K562 (cell line): ENCODE results near the gene FLOT2. TPM values are rescaled to one million over a fixed set of nuclear protein-coding genes. Genes with fewer than 3 reads are reported as not detected.
A peak's percentile ranks its signal among the peaks of the same experiment; 100 is the strongest.

ENCODE experiments used
- ATF7 ChIP-seq: fragments of 450-650 bp; IDR thresholded peaks from 2 replicates; pipeline ENCODE4 v1.7.1; 2014; ENCODE audit warnings: mild to moderate bottlenecking, moderate library complexity
- CHD2 ChIP-seq: IDR thresholded peaks from 2 replicates; pipeline ENCODE4 v1.6.1; 2011; ENCODE audit warnings: low read depth, low read length
- ERF ChIP-seq: fragments of 450-650 bp; formaldehyde crosslinking; IDR thresholded peaks from 2 replicates; pipeline ENCODE4 v1.4.0; 2020; ENCODE audit warnings: mild to moderate bottlenecking, mixed read lengths
- FOXM1 ChIP-seq, 2 experiments: fragments of 450-650 bp in 1 of 2; sonication (generic) in 1 of 2; formaldehyde crosslinking in 1 of 2; IDR thresholded peaks; 2 replicates each; pipeline versions ENCODE4 v1.6.1 to v1.9.0; 2017 to 2022; ENCODE audit warnings: low read depth in 2 of 2, mild to moderate bottlenecking in 2 of 2, missing genetic modification reagents in 1 of 2, moderate library complexity in 1 of 2
- KDM5B ChIP-seq: fragments of 200-600 bp; sonication (generic); IDR thresholded peaks from 2 replicates; pipeline ENCODE4 v1.6.1; 2012; ENCODE audit warnings: low read depth, mild to moderate bottlenecking, moderate library complexity, low read length, control low read depth, inconsistent platforms; ENCODE audit not compliant: insufficient replicate concordance
- NONO ChIP-seq, 2 experiments: fragments of 200-400 bp in 1 of 2; fragments of 450-650 bp in 1 of 2; formaldehyde crosslinking in 1 of 2; IDR thresholded peaks; 2 replicates each; pipeline ENCODE4 v1.6.1; 2017; ENCODE audit warnings: low read depth in 2 of 2, mild to moderate bottlenecking in 2 of 2, moderate library complexity in 2 of 2, low read length in 1 of 2
- NR2C2 ChIP-seq, 2 experiments: fragments of 200-800 bp in 1 of 2; sonication (Bioruptor generic) in 1 of 2; sonication (generic) in 1 of 2; formaldehyde crosslinking in 1 of 2; IDR thresholded peaks; 2 replicates each; pipeline versions ENCODE4 v1.6.1 to v1.8.0; 2016 to 2022; ENCODE audit warnings: mild to moderate bottlenecking in 1 of 2, missing compliant biosample characterization in 1 of 2, missing genetic modification characterization in 1 of 2, missing genetic modification reagents in 1 of 2
- POLR2H ChIP-seq: IDR thresholded peaks from 2 replicates; pipeline ENCODE4 v1.6.1; 2016; ENCODE audit warnings: missing genetic modification characterization, low read depth, mild to moderate bottlenecking, control low read depth, missing compliant biosample characterization, moderate library complexity
- SIN3B ChIP-seq: fragments of 450-650 bp; IDR thresholded peaks from 2 replicates; pipeline ENCODE4 v1.6.1; 2017; ENCODE audit warnings: low read depth, mild to moderate bottlenecking, moderate library complexity
- TEAD1 ChIP-seq, 2 experiments: fragments of 450-650 bp in 1 of 2; sonication (generic) in 1 of 2; formaldehyde crosslinking; IDR thresholded peaks; 2 replicates each; pipeline versions ENCODE4 v1.4.0 to v1.8.0; 2020 to 2022; ENCODE audit warnings: mild to moderate bottlenecking in 2 of 2, missing genetic modification reagents in 1 of 2
- YY1 ChIP-seq, 3 experiments: IDR thresholded peaks; 2 replicates each; pipeline ENCODE4 v1.6.1; 2011; ENCODE audit warnings: low read length in 2 of 3, mild to moderate bottlenecking in 2 of 3, moderate library complexity in 2 of 3, borderline replicate concordance in 1 of 3, control low read depth in 1 of 3, low read depth in 1 of 3; ENCODE audit not compliant: insufficient read depth in 3 of 3, insufficient replicate concordance in 2 of 3, control insufficient read depth in 1 of 3, insufficient read length in 1 of 3; ENCODE audit errors: extremely low read depth in 1 of 3
- ZBTB11 ChIP-seq, 3 experiments: fragments of 200-800 bp in 1 of 3; fragments of 250-450 bp in 1 of 3; fragments of 450-650 bp in 1 of 3; sonication (Bioruptor Pico) in 1 of 3; sonication (Bioruptor generic) in 1 of 3; formaldehyde crosslinking in 1 of 3; IDR thresholded peaks; 2 replicates each; pipeline versions ENCODE4 v1.6.1 to v1.8.0; 2016 to 2022; ENCODE audit warnings: mild to moderate bottlenecking in 2 of 3, missing genetic modification characterization in 2 of 3, missing compliant biosample characterization in 1 of 3, moderate library complexity in 1 of 3
- ZNF511 ChIP-seq: sonication (generic); formaldehyde crosslinking; IDR thresholded peaks from 2 replicates; pipeline ENCODE4 v1.8.0; 2022; ENCODE audit warnings: mild to moderate bottlenecking, missing genetic modification reagents
- ZNF766 ChIP-seq: fragments of 200-800 bp; sonication (Bioruptor generic); conservative IDR thresholded peaks from 2 replicates; pipeline ENCODE4 v1.6.1; 2016; ENCODE audit warnings: missing genetic modification characterization, missing compliant biosample characterization
- ZNF778 ChIP-seq: fragments of 450-650 bp; formaldehyde crosslinking; IDR thresholded peaks from 2 replicates; pipeline ENCODE4 v1.4.0; 2020; ENCODE audit warnings: mild to moderate bottlenecking, moderate library complexity
- polyA plus RNA-seq, 8 experiments: library from polyadenylated mRNA; depleted of rRNA in 4 of 8; stranded (reverse) in 5 of 8; unstranded in 3 of 8; fragments of >200 nt; fragmentation: Nextera tagmentation in 2 of 8; fragmentation: Illumina TruSeq in 1 of 8; extraction: Ambion mirVana in 2 of 8; extraction: Trizol in 1 of 8; gene quantifications; 2 replicates each; pipeline versions ENCODE4 v1.2.1 to v1.2.3, GENCODE V29; 2011 to 2014; ENCODE audit warnings: inconsistent platforms in 1 of 8, missing spikeins in 1 of 8
- total RNA-seq, 7 experiments: library from RNA; depleted of rRNA in 6 of 7; stranded (reverse); fragments of >200 nt in 6 of 7; fragmentation: Illumina TruSeq in 2 of 7; extraction: Trizol in 2 of 7; gene quantifications; 2 replicates each; pipeline versions ENCODE4 v1.2.1 to v1.2.3, GENCODE V29; 2011 to 2021; ENCODE audit warnings: low replicate concordance in 1 of 7
- TF ChIP-seq, protein P1 (sequence below): sonication (generic); formaldehyde crosslinking; IDR thresholded peaks from 2 replicates; pipeline ENCODE4 v1.8.1; 2023; ENCODE audit warnings: mild to moderate bottlenecking, missing genetic modification reagents

Gene FLOT2
- total and polyA plus RNA-seq, 9 of the 15 experiments (the other 6 are each of a cell fraction or from before 2014, with no cell fraction given) = 17.5 to 138 (median 41.7) TPM

DNA sequence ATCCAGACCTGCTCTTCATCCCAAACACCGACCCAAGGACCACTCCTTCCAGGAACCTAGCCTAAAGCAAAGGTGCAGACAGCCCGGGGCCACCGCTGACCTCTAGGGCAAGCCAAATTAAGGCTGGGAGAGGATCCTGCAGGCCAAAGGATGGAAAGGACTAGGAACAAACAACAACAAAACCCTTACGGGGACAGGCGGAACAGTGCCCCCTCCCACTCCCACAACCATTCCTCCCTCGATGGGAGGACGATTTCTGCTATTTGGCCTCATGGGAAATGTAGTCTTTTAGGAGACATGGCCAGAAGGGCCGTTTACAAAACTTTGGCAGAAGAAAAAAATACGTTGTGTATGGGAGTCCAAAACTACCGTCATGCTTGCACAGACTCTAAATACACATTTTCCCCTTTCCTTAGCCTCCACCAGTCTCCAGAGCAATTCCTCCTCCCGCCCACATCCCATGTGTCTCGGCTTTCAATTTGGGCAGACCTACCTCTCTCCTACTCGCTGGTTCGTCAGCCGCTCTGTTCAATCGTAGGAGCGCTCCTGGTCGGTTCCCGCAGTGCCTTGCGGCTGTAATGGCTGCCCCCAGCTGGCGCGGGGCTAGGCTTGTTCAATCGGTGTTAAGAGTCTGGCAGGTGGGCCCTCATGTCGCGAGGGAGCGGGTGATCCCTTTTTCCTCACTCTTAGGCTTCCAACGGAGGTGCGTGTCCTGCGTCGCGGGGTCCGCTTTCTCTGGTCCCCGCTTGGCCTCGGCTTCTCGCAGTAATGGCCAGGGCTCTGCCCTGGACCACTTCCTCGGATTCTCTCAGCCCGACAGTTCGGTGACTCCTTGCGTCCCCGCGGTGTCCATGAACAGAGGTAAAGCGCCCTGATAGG lies 42.8 kb downstream of the FLOT2 start, which contains the start of gene ERAL1 (continued):
- peak; percentile 97 to 99 (median 99) for TF ChIP-seq YY1 (IDR thresholded peaks at IDR 0.05; ENCODE audit: borderline replicate concordance in 1 of 3, control insufficient read depth in 1 of 3, extremely low read depth in 1 of 3, insufficient read depth in 3 of 3, insufficient read length in 1 of 3, insufficient replicate concordance in 2 of 3, low read depth in 1 of 3, low read length in 2 of 3)
- TF ChIP-seq ZNF778 (CRISPR knock-in tag) = no peak
- peak; percentile 84 for TF ChIP-seq KDM5B
- peak; percentile 68; the same call in 1 of the 2 replicates for TF ChIP-seq FOXM1 (IDR thresholded peaks at IDR 0.05; ENCODE audit: low read depth)
- no peak for TF ChIP-seq FOXM1 (CRISPR knock-in tag; IDR thresholded peaks at IDR 0.05; ENCODE audit: low read depth)
- TF ChIP-seq TEAD1 (CRISPR knock-in tag; IDR thresholded peaks at IDR 0.05) = 0 out of 4 replicates have a peak, but pooled peaks have one; percentile 3 to 32
- no peak for TF ChIP-seq NONO (IDR thresholded peaks at IDR 0.05; ENCODE audit: low read depth in 2 of 2, low read length in 1 of 2)
- TF ChIP-seq NR2C2 (CRISPR knock-in tag; IDR thresholded peaks at IDR 0.05) = peak; percentile 56; the same call in 1 of the 2 replicates
- TF ChIP-seq NR2C2 (tag; IDR thresholded peaks at IDR 0.05) = peak; percentile 86
- TF ChIP-seq ZBTB11 (CRISPR knock-in tag; IDR thresholded peaks at IDR 0.05) = peak in 1 of 3 experiments; percentile 71; a peak in 3 of 6 replicates
- TF ChIP-seq, protein P1, sequence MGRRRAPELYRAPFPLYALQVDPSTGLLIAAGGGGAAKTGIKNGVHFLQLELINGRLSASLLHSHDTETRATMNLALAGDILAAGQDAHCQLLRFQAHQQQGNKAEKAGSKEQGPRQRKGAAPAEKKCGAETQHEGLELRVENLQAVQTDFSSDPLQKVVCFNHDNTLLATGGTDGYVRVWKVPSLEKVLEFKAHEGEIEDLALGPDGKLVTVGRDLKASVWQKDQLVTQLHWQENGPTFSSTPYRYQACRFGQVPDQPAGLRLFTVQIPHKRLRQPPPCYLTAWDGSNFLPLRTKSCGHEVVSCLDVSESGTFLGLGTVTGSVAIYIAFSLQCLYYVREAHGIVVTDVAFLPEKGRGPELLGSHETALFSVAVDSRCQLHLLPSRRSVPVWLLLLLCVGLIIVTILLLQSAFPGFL = peak; percentile 15
- 0 out of 2 replicates have a peak, but pooled peaks have one; percentile 36 for TF ChIP-seq ERF
- peak; percentile 100 for TF ChIP-seq SIN3B
- peak; percentile 60 for TF ChIP-seq CHD2
- peak; percentile 84 for TF ChIP-seq POLR2H (tag)
- peak; percentile 73 for TF ChIP-seq ZNF766 (CRISPR knock-in tag)
- TF ChIP-seq ATF7 = peak; percentile 81
- TF ChIP-seq ZNF511 = 0 out of 2 replicates have a peak, but pooled peaks have one; percentile 40
